DND-41 (cell line): Measurements from ENCODE around the gene PCDHGB6.

Experiments
- ATAC-seq: fragments of 200-7000 bp; cut with Tn5 transposase; 3 replicates; pipeline ENCODE4 v1.9.1; 2021; ENCODE audit warnings: low read depth; ENCODE audit not compliant: insufficient read depth
- DNase-seq: peaks from one replicate; pipeline ENCODE4 v3.0.0-alpha.2; 2020
- H2AFZ ChIP-seq: 2 replicates; pipeline ENCODE4 v1.6.0; 2012; ENCODE audit warnings: low read depth, low read length
- H3K27ac ChIP-seq: 2 replicates; pipeline ENCODE4 v1.5.1; 2012; ENCODE audit warnings: low read length, inconsistent platforms
- H3K27me3 ChIP-seq: fragments of 200-600 bp; sonication (generic); 2 replicates; pipeline ENCODE4 v1.6.0; 2012; ENCODE audit warnings: low read length, mild to moderate bottlenecking, inconsistent platforms; ENCODE audit not compliant: insufficient read depth, poor library complexity
- H3K36me3 ChIP-seq: 2 replicates; pipeline ENCODE4 v1.5.1; 2012; ENCODE audit warnings: low read length, inconsistent platforms; ENCODE audit not compliant: insufficient read depth
- H3K4me1 ChIP-seq: 2 replicates; pipeline ENCODE4 v1.5.1; 2012; ENCODE audit warnings: mild to moderate bottlenecking, low read length; ENCODE audit not compliant: insufficient read depth
- H3K4me2 ChIP-seq: 2 replicates; pipeline ENCODE4 v1.6.0; 2012; ENCODE audit warnings: mild to moderate bottlenecking, moderate library complexity, low read length, inconsistent platforms; ENCODE audit not compliant: insufficient read depth
- H3K4me3 ChIP-seq, 2 experiments: fragments of 200-600 bp in 1 of 2; shearing (Covaris generic) in 1 of 2; 2 replicates each; pipeline ENCODE4 v1.5.1; 2012 to 2016; ENCODE audit warnings: inconsistent platforms in 2 of 2, low read length in 2 of 2, mild to moderate bottlenecking in 2 of 2, low read depth in 1 of 2, moderate library complexity in 1 of 2
- H3K79me2 ChIP-seq: 2 replicates; pipeline ENCODE4 v1.6.0; 2012; ENCODE audit warnings: low read length, inconsistent platforms; ENCODE audit not compliant: insufficient read depth
- H3K9ac ChIP-seq: 2 replicates; pipeline ENCODE4 v1.6.0; 2012; ENCODE audit warnings: low read depth, mild to moderate bottlenecking, inconsistent platforms, low read length, moderate library complexity
- H3K9me3 ChIP-seq: 2 replicates; pipeline ENCODE4 v1.5.1; 2012; ENCODE audit warnings: low read length, moderate library complexity, mild to moderate bottlenecking, inconsistent platforms; ENCODE audit not compliant: insufficient read depth, severe bottlenecking
- H4K20me1 ChIP-seq: 2 replicates; pipeline ENCODE4 v1.6.0; 2012; ENCODE audit warnings: low read length; ENCODE audit not compliant: insufficient read depth
- EZH2 ChIP-seq: IDR thresholded peaks from 3 replicates; pipeline ENCODE4 v1.6.1; 2012; ENCODE audit warnings: borderline replicate concordance, low read depth, mild to moderate bottlenecking, moderate library complexity, low read length, inconsistent platforms; ENCODE audit not compliant: severe bottlenecking
- TF ChIP-seq, protein P1 (sequence below): IDR thresholded peaks from 2 replicates; pipeline ENCODE4 v1.5.1; 2012; ENCODE audit warnings: borderline replicate concordance, low read length, moderate library complexity, mild to moderate bottlenecking; ENCODE audit not compliant: poor library complexity, severe bottlenecking; ENCODE audit errors: extremely low read depth

PCDHGB6 gene

DNA sequence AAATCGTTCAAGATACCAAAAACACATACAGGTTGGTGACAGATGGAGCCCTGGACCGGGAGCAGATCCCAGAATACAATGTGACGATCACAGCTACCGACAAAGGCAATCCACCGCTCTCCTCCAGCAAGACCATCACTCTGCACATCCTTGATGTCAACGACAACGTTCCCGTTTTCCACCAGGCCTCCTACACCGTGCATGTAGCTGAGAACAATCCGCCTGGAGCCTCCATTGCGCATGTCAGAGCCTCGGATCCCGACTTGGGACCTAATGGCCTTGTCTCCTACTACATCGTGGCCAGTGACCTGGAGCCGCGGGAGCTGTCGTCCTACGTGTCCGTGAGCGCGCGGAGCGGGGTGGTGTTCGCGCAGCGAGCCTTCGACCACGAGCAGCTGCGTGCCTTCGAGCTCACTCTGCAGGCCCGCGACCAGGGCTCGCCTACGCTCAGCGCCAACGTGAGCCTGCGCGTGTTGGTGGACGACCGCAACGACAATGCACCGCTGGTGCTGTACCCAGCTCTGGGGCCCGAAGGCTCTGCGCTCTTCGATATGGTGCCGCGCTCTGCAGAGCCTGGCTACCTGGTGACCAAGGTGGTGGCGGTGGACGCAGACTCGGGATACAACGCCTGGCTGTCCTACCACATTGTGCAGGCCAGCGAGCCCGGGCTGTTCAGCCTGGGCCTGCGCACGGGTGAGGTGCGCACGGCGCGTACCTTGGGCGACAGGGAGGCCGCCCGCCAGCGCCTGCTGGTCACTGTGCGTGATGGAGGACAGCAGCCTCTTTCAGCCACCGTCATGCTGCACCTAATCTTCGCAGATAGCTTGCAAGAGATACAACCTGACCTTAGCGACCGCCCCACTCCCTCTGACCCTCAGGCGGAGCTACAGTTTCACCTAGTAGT is 36.0 kb upstream of the PCDHGB6 start:
- Histone ChIP-seq H3K9ac (no peak overlapping the region), H3K27ac (no peak overlapping the region), H3K36me3 (no peaks in the 10 kb centered on the region), H3K9me3 (no peaks in the 10 kb centered on the region), H4K20me1 (no peaks in the 10 kb centered on the region), H3K27me3 (peaks cover 4% of the 10 kb centered on the region), H3K4me3 (no peak overlapping the region), H2AFZ (no peak overlapping the region), H3K4me1 (no peaks in the 10 kb centered on the region), H3K4me2 (no peak overlapping the region), H3K79me2 (no peaks in the 10 kb centered on the region)
- ATAC-seq, result no peak
- no peak for TF ChIP-seq EZH2
- TF ChIP-seq, protein P1, sequence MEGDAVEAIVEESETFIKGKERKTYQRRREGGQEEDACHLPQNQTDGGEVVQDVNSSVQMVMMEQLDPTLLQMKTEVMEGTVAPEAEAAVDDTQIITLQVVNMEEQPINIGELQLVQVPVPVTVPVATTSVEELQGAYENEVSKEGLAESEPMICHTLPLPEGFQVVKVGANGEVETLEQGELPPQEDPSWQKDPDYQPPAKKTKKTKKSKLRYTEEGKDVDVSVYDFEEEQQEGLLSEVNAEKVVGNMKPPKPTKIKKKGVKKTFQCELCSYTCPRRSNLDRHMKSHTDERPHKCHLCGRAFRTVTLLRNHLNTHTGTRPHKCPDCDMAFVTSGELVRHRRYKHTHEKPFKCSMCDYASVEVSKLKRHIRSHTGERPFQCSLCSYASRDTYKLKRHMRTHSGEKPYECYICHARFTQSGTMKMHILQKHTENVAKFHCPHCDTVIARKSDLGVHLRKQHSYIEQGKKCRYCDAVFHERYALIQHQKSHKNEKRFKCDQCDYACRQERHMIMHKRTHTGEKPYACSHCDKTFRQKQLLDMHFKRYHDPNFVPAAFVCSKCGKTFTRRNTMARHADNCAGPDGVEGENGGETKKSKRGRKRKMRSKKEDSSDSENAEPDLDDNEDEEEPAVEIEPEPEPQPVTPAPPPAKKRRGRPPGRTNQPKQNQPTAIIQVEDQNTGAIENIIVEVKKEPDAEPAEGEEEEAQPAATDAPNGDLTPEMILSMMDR, result no peak
- no peak for DNase-seq

DNA sequence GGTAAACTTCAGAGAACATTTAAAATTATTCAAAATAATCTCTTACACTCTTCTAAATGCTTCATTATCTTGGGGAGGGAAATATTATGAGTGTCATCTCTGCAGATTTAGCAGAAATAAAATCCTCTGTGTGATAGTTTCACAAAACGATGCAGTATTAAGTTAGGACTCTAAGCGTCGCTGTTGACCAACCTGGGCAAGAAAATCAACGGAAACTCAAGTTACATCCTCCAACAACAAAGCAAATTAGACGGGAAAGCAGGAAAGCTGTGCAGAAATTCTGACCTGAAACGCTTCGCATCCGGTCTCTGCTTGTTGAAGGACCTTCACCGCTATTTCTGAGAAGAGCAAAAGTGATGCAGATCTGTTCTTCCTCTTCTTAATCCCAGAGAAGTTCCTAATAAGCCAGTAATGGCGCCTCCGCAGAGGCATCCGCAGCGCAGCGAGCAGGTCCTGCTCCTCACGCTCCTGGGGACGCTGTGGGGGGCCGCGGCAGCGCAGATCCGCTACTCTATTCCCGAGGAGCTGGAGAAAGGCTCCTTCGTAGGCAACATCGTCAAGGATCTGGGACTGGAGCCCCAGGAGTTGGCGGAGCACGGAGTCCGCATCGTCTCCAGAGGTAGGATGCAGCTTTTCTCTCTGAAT is 34.0 kb upstream of the PCDHGB6 start, which contains the start of gene PCDHGA6:
PCDHGA6 (plus strand) TSS at position 219 of the 645 bp plus-strand sequence; CDS start at position 412, 193 bp downstream.
- Histone ChIP-seq H3K9ac (no peak within 1 kb of the TSS), H3K79me2 (no peaks in the 10 kb centered on the region), H3K27ac (no peak within 1 kb of the TSS), H3K4me2 (no peak within 1 kb of the TSS), H4K20me1 (no peaks in the 10 kb centered on the region), H3K27me3 (peaks cover 4% of the 10 kb centered on the region), H2AFZ (no peak within 1 kb of the TSS), H3K9me3 (no peaks in the 10 kb centered on the region), H3K4me3 (no peak within 1 kb of the TSS), H3K36me3 (no peaks in the 10 kb centered on the region), H3K4me1 (no peaks in the 10 kb centered on the region)
- no peak for DNase-seq
- no peak for ATAC-seq
- TF ChIP-seq, protein P1, result no peak
- no peak for TF ChIP-seq EZH2

DNA sequence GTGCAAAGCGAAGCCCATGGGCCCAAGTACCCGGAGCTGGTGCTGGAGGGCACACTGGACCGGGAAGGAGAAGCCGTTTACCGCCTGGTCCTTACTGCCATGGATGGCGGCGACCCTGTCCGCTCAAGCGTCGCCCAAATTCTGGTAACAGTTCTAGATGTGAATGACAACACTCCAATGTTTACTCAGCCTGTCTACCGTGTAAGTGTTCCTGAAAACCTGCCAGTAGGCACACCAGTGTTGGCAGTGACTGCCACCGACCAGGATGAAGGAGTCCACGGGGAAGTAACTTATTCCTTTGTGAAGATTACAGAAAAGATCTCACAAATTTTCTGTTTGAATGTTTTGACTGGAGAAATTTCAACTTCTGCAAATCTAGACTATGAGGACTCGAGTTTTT is 33.2 kb upstream of the PCDHGB6 start:
- no peak for ATAC-seq
- Histone ChIP-seq H3K4me2 (no peak overlapping the region), H3K36me3 (no peaks in the 10 kb centered on the region)

More for the DNA sequence above, 33.2 kb upstream of the PCDHGB6 start:
- Histone ChIP-seq H3K27ac (no peak overlapping the region), H3K4me1 (no peaks in the 10 kb centered on the region), H3K27me3 (peaks cover 4% of the 10 kb centered on the region), H3K9ac (no peak overlapping the region), H3K4me3 (no peak overlapping the region), H2AFZ (no peak overlapping the region), H4K20me1 (no peaks in the 10 kb centered on the region), H3K9me3 (no peaks in the 10 kb centered on the region), H3K79me2 (no peaks in the 10 kb centered on the region)
- no peak for DNase-seq
- TF ChIP-seq EZH2, result no peak
- TF ChIP-seq, protein P1, result no peak
